ENCODE results near the gene ZNF385B.

GRCh38 chr2:179412112-179412511 is 449.3 kb downstream of the ZNF385B start:
- no peak for TF ChIP-seq POLR2A (IDR thresholded peaks at IDR 0.05)
- TF ChIP-seq CTCF (IDR thresholded peaks at IDR 0.05 in 4 of 5, conservative IDR thresholded peaks at IDR 0.05 in 1 of 5): no peak
